ENCODE results near the gene MRPL34. TPM values are rescaled to one million over a fixed set of nuclear protein-coding genes. Genes with fewer than 3 reads are reported as not detected.
A peak's percentile ranks its signal among the peaks of the same experiment; 100 is the strongest.
"Not testable (repeated sequence)": the region's sequence is repeated elsewhere in the genome, so short reads cannot be mapped to it uniquely, and the experiment has no call there.

Gene MRPL34
- total and polyA plus RNA-seq, 2 experiments from 2014 or later = 184 to 274 TPM

DNA sequence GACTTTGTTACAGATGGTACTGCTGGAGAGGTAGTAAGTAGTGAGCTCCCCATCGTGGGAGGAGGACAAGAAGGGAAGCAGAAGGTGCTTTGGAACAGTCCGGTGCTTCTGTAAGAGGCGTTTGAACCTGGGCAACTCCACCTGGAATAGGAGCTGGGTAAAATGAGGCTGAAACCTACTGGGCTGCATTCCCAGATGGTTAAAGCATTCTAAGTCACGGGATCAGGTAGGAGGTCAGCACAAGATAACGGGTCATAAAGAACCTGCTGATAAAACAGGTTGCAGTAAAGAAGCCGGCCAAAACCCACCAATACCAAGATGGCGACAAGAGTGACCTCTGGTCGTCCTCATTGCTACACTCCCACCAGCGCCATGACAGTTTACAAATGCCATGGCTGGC is 18.9 kb upstream of the MRPL34 start:
- Histone ChIP-seq H3K27me3 (peaks cover 8% of the 10 kb centered on the region), H3K9me3 (ENCODE audit: low read depth) (no peaks in the 10 kb centered on the region), H3K27ac (no peak overlapping the region), H3K4me1 (ENCODE audit: low read depth) (no peaks in the 10 kb centered on the region), H3K36me3 (no peaks in the 10 kb centered on the region), H3K4me3 (no peak overlapping the region)
- DNase-seq (ENCODE audit: low read depth in 1 of 2, low spot score in 1 of 2) = no peak
- TF ChIP-seq, protein P1, sequence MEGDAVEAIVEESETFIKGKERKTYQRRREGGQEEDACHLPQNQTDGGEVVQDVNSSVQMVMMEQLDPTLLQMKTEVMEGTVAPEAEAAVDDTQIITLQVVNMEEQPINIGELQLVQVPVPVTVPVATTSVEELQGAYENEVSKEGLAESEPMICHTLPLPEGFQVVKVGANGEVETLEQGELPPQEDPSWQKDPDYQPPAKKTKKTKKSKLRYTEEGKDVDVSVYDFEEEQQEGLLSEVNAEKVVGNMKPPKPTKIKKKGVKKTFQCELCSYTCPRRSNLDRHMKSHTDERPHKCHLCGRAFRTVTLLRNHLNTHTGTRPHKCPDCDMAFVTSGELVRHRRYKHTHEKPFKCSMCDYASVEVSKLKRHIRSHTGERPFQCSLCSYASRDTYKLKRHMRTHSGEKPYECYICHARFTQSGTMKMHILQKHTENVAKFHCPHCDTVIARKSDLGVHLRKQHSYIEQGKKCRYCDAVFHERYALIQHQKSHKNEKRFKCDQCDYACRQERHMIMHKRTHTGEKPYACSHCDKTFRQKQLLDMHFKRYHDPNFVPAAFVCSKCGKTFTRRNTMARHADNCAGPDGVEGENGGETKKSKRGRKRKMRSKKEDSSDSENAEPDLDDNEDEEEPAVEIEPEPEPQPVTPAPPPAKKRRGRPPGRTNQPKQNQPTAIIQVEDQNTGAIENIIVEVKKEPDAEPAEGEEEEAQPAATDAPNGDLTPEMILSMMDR (IDR thresholded peaks at IDR 0.05; ENCODE audit: low read depth, low read length) = no peak

DNA sequence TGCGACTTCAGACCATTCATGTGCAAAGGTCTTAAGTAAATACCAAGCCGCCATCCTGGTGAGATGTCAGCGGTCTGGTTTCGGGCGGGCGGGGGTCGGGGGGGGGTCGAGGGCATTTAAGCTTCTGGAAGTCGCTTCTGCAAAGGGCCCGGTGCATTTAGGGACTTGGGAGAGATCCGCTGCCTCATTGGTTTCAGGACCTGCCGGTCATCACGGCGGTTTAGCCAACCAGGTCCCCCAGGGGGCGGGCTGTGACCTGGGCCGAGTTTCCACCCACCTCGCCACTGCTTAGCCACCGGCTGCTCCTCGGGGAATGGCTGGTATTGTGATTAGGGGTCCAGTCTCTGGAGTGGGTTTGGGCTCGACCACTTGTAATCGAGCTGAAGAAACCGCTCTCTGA is 16.2 kb upstream of the MRPL34 start:
- no peaks in the 10 kb centered on the region for H3K36me3 ChIP-seq
- H3K4me3 ChIP-seq = peak overlapping the region; percentile 11
- DNase-seq (ENCODE audit: low read depth in 1 of 2, low spot score in 1 of 2) = peak; percentile 92 to 95
- no peak overlapping the region for H3K27ac ChIP-seq
- H3K9me3 ChIP-seq (ENCODE audit: low read depth) = no peaks in the 10 kb centered on the region
- H3K4me1 ChIP-seq (ENCODE audit: low read depth) = no peaks in the 10 kb centered on the region
- TF ChIP-seq, protein P1 (IDR thresholded peaks at IDR 0.05; ENCODE audit: low read depth, low read length) = no peak
- H3K27me3 ChIP-seq = no peaks in the 10 kb centered on the region

DNA sequence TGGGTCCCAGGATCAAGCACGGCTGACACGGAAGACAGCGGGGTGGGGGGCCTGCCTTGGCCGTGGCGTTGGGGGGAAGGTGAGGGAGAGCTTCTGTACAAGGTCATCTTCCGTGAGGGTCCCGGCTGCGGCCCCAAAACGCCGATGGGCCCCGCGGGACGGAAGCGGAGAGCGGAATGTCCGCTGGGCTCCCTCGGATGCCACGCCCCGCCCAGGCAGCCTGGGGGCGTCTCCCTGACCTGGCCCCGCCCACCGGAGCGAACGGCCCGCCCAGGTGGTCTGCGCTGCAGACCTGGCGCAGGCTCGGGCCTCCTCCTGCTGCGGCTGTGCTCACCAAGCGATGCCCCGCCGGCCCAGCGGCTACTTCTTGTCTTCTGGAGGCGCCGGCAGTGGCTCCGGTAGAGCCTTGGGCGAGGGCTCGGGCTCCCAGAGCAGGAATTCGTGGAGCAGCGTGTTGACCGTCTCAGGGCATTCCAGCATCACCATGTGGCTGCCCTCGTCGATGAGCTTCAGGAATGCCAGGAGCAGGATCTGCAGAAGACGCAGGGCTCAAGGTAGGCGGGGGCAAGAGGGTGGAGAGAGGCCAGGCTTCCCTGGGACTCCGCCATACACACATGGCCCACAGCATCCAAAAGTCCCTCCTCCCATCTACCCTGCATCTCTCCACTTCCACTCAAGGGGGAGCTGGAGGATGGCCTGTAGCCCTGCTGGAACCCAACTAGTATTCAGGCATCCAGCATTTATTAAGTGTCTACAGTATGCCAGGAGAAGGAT is 13.2 kb upstream of the MRPL34 start:
- no peaks in the 10 kb centered on the region for H3K27me3 ChIP-seq
- H3K4me3 ChIP-seq = peak overlapping the region; percentile 23
- TF ChIP-seq, protein P1 (IDR thresholded peaks at IDR 0.05; ENCODE audit: low read depth, low read length) = peak; percentile 76
- peak; percentile 84 to 92 for DNase-seq (ENCODE audit: low read depth in 1 of 2, low spot score in 1 of 2)
- H3K36me3 ChIP-seq = no peaks in the 10 kb centered on the region
- H3K9me3 ChIP-seq (ENCODE audit: low read depth) = no peaks in the 10 kb centered on the region
- H3K4me1 ChIP-seq (ENCODE audit: low read depth) = no peaks in the 10 kb centered on the region
- peak overlapping the region; percentile 78 for H3K27ac ChIP-seq

DNA sequence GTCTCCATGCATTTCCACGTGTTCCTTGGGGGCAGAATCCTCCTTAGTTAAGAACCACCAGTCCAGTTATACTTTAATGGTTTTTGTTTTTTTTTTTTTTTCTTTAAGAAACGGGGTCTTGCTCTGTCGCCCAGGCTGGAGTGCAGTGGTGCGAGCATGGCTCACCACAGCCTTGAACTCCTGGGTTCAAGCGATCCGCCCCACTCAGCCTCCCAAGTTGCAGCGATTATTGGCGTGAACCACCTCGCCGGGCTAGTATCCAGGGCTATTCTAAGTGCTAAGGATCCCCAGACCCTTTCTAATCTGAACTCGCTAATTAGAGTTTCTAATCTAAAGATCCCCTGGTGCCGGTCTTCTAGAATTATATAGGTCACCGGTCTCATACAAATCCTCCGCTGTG is 12.1 kb upstream of the MRPL34 start:
- Histone ChIP-seq H3K27ac (no peak overlapping the region), H3K4me1 (ENCODE audit: low read depth) (no peaks in the 10 kb centered on the region), H3K9me3 (ENCODE audit: low read depth) (no peaks in the 10 kb centered on the region), H3K4me3 (no peak overlapping the region), H3K36me3 (no peaks in the 10 kb centered on the region), H3K27me3 (no peaks in the 10 kb centered on the region)
- TF ChIP-seq, protein P1 (IDR thresholded peaks at IDR 0.05; ENCODE audit: low read depth, low read length) = no peak
- DNase-seq (ENCODE audit: low read depth in 1 of 2, low spot score in 1 of 2) = no peak

- no peaks in the 10 kb centered on the region for H3K36me3 ChIP-seq
- TF ChIP-seq, protein P1 (IDR thresholded peaks at IDR 0.05; ENCODE audit: low read depth, low read length) = no peak
- H3K9me3 ChIP-seq (ENCODE audit: low read depth) = no peaks in the 10 kb centered on the region
- no peak overlapping the region for H3K27ac ChIP-seq
- peak in 1 of 2 donors; percentile 22 for DNase-seq (ENCODE audit: low read depth in 1 of 2, low spot score in 1 of 2)
- no peaks in the 10 kb centered on the region for H3K27me3 ChIP-seq
- H3K4me3 ChIP-seq = no peak overlapping the region
- no peaks in the 10 kb centered on the region for H3K4me1 ChIP-seq (ENCODE audit: low read depth)
These were observed 11.4 kb upstream of the MRPL34 start for GRCh38 chr19:17294051-17294891.

DNA sequence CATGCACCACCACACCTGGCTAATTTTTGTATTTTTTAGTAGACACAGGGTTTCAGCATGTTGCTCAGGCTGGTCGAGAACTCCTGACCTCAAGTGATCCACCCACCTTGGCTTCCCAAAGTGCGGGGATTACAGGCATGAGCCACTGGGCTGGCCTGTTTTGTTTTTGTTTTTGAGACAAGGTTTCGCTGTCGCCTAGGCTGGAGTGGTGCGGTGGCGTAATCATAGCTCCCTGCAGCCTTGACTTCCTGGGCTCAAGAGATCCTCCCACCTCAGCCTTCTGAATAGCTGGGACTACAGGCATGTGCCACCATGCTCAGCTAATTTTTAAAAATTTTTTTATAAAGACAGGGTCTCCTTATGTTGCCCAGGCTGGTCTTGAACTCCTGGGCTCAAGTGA is 10.1 kb upstream of the MRPL34 start:
- H3K4me1 ChIP-seq (ENCODE audit: low read depth); H3K27ac ChIP-seq; H3K36me3 ChIP-seq; H3K27me3 ChIP-seq; H3K9me3 ChIP-seq (ENCODE audit: low read depth); DNase-seq (ENCODE audit: low read depth in 1 of 2, low spot score in 1 of 2); H3K4me3 ChIP-seq: not testable (repeated sequence)

All from cardiac muscle cell (in vitro differentiated cells and primary cell).